HG02938 (cell line): ENCODE measurements around the gene CCDC148.
A peak's percentile ranks its signal among the peaks of the same experiment; 100 is the strongest.

Source experiments
- ATAC-seq: cut with Tn5 transposase; IDR thresholded peaks from one replicate; pipeline ENCODE4 v1.9.1; 2021; ENCODE audit warnings: mild to moderate bottlenecking, moderate library complexity; ENCODE audit not compliant: unreplicated experiment

Gene CCDC148

GRCh38 chr2:158184001-158184400 lies 272.6 kb downstream of the CCDC148 start:
- no peak for ATAC-seq

GRCh38 chr2:158182676-158183295 lies 273.8 kb downstream of the CCDC148 start:
- ATAC-seq, result no peak

- ATAC-seq, result no peak
Observed at GRCh38 chr2:158181171-158181570, 275.4 kb downstream of the CCDC148 start.

GRCh38 chr2:158179660-158180059 lies 276.9 kb downstream of the CCDC148 start:
- ATAC-seq, result peak; percentile 74

GRCh38 chr2:158178646-158179045 lies 277.9 kb downstream of the CCDC148 start:
- ATAC-seq, result no peak

GRCh38 chr2:158174956-158175355 lies 281.6 kb downstream of the CCDC148 start:
- no peak for ATAC-seq

- ATAC-seq, result no peak
Observed at GRCh38 chr2:158174495-158174894, 282.1 kb downstream of the CCDC148 start.

- ATAC-seq, result no peak
Observed at GRCh38 chr2:158172719-158173118, 283.8 kb downstream of the CCDC148 start.

- ATAC-seq, result no peak
Observed at GRCh38 chr2:158154596-158154995, 302.0 kb downstream of the CCDC148 start.

GRCh38 chr2:158153270-158154015 lies 303.1 kb downstream of the CCDC148 start:
- ATAC-seq, result no peak

GRCh38 chr2:158144914-158145625 lies 311.5 kb downstream of the CCDC148 start:
- no peak for ATAC-seq

- no peak for ATAC-seq
Observed at GRCh38 chr2:158143703-158144360, 312.7 kb downstream of the CCDC148 start.

GRCh38 chr2:158142568-158143332 lies 313.8 kb downstream of the CCDC148 start:
- ATAC-seq, result no peak

GRCh38 chr2:158142165-158142564 lies 314.4 kb downstream of the CCDC148 start:
- no peak for ATAC-seq

- no peak for ATAC-seq
Observed at GRCh38 chr2:158140201-158140600, 316.4 kb downstream of the CCDC148 start.

- no peak for ATAC-seq
Observed at GRCh38 chr2:158138255-158138654, 318.3 kb downstream of the CCDC148 start.

- ATAC-seq, result no peak
Observed at GRCh38 chr2:158135096-158135495, 321.5 kb downstream of the CCDC148 start.

GRCh38 chr2:158134655-158135054 lies 321.9 kb downstream of the CCDC148 start:
- ATAC-seq, result no peak

- no peak for ATAC-seq
Observed at GRCh38 chr2:158134055-158134454, 322.5 kb downstream of the CCDC148 start.

- ATAC-seq, result no peak
Observed at GRCh38 chr2:158131919-158132566, 324.5 kb downstream of the CCDC148 start.
